CD4-positive, CD25-positive, alpha-beta regulatory T cell (primary cell): ENCODE data around the gene IQGAP1. TPM values are rescaled to one million over a fixed set of nuclear protein-coding genes. Genes with fewer than 3 reads are reported as not detected.
A peak's percentile ranks its signal among the peaks of the same experiment; 100 is the strongest.

Source experiments
- ATAC-seq, 2 donors: fragments of 150-1000 bp; cut with Tn5 transposase; one replicate each; pipeline ENCODE4 v1.10.0; 2021; ENCODE audit warnings: low read depth in 2 of 2, moderate number of reproducible peaks in 2 of 2, moderate library complexity in 1 of 2
- DNase-seq, 3 donors: peaks; one replicate each; pipeline versions ENCODE4 v3.0.0 to v3.0.0-alpha.2; 2012 to 2022; ENCODE audit warnings: mixed read lengths in 1 of 3
- H3K27ac ChIP-seq: one replicate; pipeline ENCODE4 v1.7.0; 2013; ENCODE audit warnings: mild to moderate bottlenecking, low read length; ENCODE audit not compliant: insufficient read depth, poor library complexity, severe bottlenecking
- H3K27me3 ChIP-seq: one replicate; pipeline ENCODE4 v1.7.0; 2013; ENCODE audit warnings: low read length; ENCODE audit not compliant: control insufficient read depth, insufficient read depth
- H3K36me3 ChIP-seq: one replicate; pipeline ENCODE4 v1.7.0; 2013; ENCODE audit warnings: mild to moderate bottlenecking, low read length, moderate library complexity; ENCODE audit not compliant: control insufficient read depth, insufficient read depth
- H3K4me1 ChIP-seq: 2 replicates; pipeline ENCODE4 v1.7.0; 2013; ENCODE audit warnings: mild to moderate bottlenecking, low read length; ENCODE audit not compliant: insufficient read depth, control insufficient read depth, poor library complexity, severe bottlenecking
- H3K4me3 ChIP-seq: one replicate; pipeline ENCODE4 v1.7.0; 2013; ENCODE audit warnings: low read depth, mild to moderate bottlenecking, low read length, moderate library complexity
- H3K9me3 ChIP-seq, 2 experiments: 1 replicate in 1 of 2; 2 replicates in 1 of 2; pipeline ENCODE4 v1.7.0; 2013; ENCODE audit warnings: low read length in 2 of 2, mild to moderate bottlenecking in 1 of 2, moderate library complexity in 1 of 2; ENCODE audit not compliant: control insufficient read depth in 2 of 2
- H3K27ac Mint-ChIP-seq, 3 donors: one replicate each; pipeline ENCODE4 v1.8.0; 2020 to 2022; ENCODE audit warnings: mild to moderate bottlenecking in 3 of 3, mixed read lengths in 3 of 3, moderate library complexity in 2 of 3
- H3K27me3 Mint-ChIP-seq: one replicate; pipeline ENCODE4 v1.8.0; 2022; ENCODE audit warnings: mild to moderate bottlenecking, mixed read lengths
- H3K36me3 Mint-ChIP-seq: one replicate; pipeline ENCODE4 v1.8.0; 2020; ENCODE audit warnings: mixed read lengths
- H3K4me1 Mint-ChIP-seq, 4 donors: one replicate each; pipeline ENCODE4 v1.8.0; 2020 to 2022; ENCODE audit warnings: mixed read lengths in 4 of 4, mild to moderate bottlenecking in 1 of 4
- H3K4me3 Mint-ChIP-seq, 4 donors: one replicate each; pipeline ENCODE4 v1.8.0; 2020 to 2022; ENCODE audit warnings: mild to moderate bottlenecking in 4 of 4, mixed read lengths in 4 of 4, moderate library complexity in 3 of 4
- H3K9me3 Mint-ChIP-seq, 7 donors: one replicate each; pipeline ENCODE4 v1.8.0; 2020 to 2022; ENCODE audit warnings: mixed read lengths in 7 of 7, mild to moderate bottlenecking in 3 of 7, moderate library complexity in 2 of 7
- polyA plus RNA-seq, 4 donors: library from polyadenylated mRNA; unstranded; fragments of 300-500 nt; fragmentation: Illumina TruSeq; gene quantifications; one replicate each; pipeline ENCODE4 v1.2.3, GENCODE V29; 2021
- total RNA-seq: library from RNA; stranded (reverse); gene quantifications from one replicate; pipeline ENCODE4 v1.2.3, GENCODE V29; 2022

IQGAP1 gene
- total and polyA plus RNA-seq, 5 donors from 2014 or later = 98.2 to 198 (median 144) TPM

GRCh38 chr15:90540768-90541167 is 152.7 kb downstream of the IQGAP1 start:
- Mint-ChIP-seq H3K9me3 (no peaks in the 10 kb centered on the region), H3K4me1 (peaks cover 18 to 89% (median 66%) of the 10 kb centered on the region in 4 donors), H3K27me3 (no peaks in the 10 kb centered on the region), H3K27ac (peak overlapping the region; percentile 14 to 75 (median 36)), H3K4me3 (peak overlapping the region; percentile 27 to 52 (median 42)), H3K36me3 (peaks cover 31% of the 10 kb centered on the region)
- Histone ChIP-seq H3K27ac (peak overlapping the region; percentile 79), H3K4me1 (peaks cover 39% of the 10 kb centered on the region), H3K36me3 (peaks cover 8% of the 10 kb centered on the region), H3K27me3 (no peaks in the 10 kb centered on the region), H3K4me3 (peak overlapping the region; percentile 73), H3K9me3 (no peaks in the 10 kb centered on the region)
- no peak for DNase-seq
- no peak for ATAC-seq

- ATAC-seq (no peak), DNase-seq (no peak)
- H3K4me1 Mint-ChIP-seq = peaks cover 21 to 76% (median 52%) of the 10 kb centered on the region in 4 donors
- H3K4me1 ChIP-seq = peaks cover 33% of the 10 kb centered on the region
- no peaks in the 10 kb centered on the region for H3K9me3 Mint-ChIP-seq
- peak overlapping the region; percentile 20 to 82 (median 51) for H3K27ac Mint-ChIP-seq
- H3K36me3 Mint-ChIP-seq = peaks cover 23% of the 10 kb centered on the region
- no peaks in the 10 kb centered on the region for H3K27me3 Mint-ChIP-seq
- H3K4me3 Mint-ChIP-seq = peak overlapping the region in 1 of 4 donors; percentile 30
- H3K27ac ChIP-seq = no peak overlapping the region
- no peak overlapping the region for H3K4me3 ChIP-seq
- peaks cover 8% of the 10 kb centered on the region for H3K36me3 ChIP-seq
- no peaks in the 10 kb centered on the region for H3K27me3 ChIP-seq
- no peaks in the 10 kb centered on the region for H3K9me3 ChIP-seq
These were observed 157.1 kb downstream of the IQGAP1 start for GRCh38 chr15:90545095-90545494.

DNA sequence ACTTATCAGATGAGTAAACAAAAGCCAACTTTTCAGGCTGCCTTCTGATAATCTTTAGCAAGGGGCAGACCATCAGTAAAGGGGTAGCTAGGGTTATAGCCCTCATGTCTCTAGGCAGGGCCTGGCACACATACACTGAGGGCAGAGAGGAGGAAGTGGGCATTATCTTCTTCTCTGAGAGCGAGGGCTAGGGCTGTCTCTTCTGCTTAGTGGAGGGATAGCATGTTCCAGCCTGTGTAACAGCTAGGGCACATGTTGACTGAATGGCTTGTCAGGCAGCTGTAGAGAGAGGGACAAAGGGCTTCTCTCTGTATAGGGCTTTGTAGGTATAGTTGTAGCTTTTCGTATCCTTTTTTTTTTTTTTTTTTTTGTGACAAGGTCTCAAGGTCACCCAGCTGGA is 159.5 kb downstream of the IQGAP1 start:
- Mint-ChIP-seq H3K9me3 (no peaks in the 10 kb centered on the region), H3K36me3 (peaks cover 35% of the 10 kb centered on the region), H3K4me1 (peaks cover 33 to 78% (median 56%) of the 10 kb centered on the region in 4 donors), H3K27ac (peak overlapping the region; percentile 60 to 91 (median 77)), H3K27me3 (no peaks in the 10 kb centered on the region), H3K4me3 (peak overlapping the region in 3 of 4 donors; percentile 30 to 71 (median 58))
- Histone ChIP-seq H3K4me1 (peaks cover 14% of the 10 kb centered on the region), H3K27me3 (no peaks in the 10 kb centered on the region), H3K9me3 (no peaks in the 10 kb centered on the region), H3K36me3 (peaks cover 20% of the 10 kb centered on the region), H3K4me3 (peak overlapping the region; percentile 7), H3K27ac (no peak overlapping the region)
- DNase-seq = peak in 1 of 3 donors; percentile 51
- peak; percentile 84 to 86 for ATAC-seq

DNA sequence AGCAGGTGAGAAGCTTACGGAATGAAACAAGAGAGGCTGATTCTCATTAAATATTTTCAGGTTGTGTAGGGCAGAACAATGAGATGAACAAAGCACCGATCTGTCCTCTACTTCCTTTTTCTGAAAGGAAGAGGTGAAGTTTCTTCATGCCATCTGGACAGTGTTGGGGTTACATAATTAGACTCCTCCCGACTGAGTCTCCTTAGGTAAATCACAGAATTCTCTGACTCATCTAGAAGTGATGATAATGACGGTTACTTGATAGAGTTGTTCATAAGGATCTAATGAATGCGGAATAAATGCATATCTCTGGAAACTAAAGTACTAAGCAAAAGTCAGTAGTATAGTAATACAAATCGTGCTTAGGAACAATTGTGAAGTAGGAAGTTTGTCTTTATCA is 162.9 kb downstream of the IQGAP1 start:
- no peaks in the 10 kb centered on the region for H3K9me3 ChIP-seq
- H3K4me1 ChIP-seq = peaks cover 14% of the 10 kb centered on the region
- peaks cover 12% of the 10 kb centered on the region for H3K36me3 ChIP-seq
- no peaks in the 10 kb centered on the region for H3K27me3 ChIP-seq
- Mint-ChIP-seq H3K9me3 (no peaks in the 10 kb centered on the region), H3K27ac (peak overlapping the region in 2 of 3 donors; percentile 26 to 59), H3K27me3 (no peaks in the 10 kb centered on the region), H3K36me3 (peaks cover 40% of the 10 kb centered on the region), H3K4me1 (peaks cover 39 to 70% (median 57%) of the 10 kb centered on the region in 4 donors), H3K4me3 (peak overlapping the region in 1 of 4 donors; percentile 1)
- DNase-seq (no peak), ATAC-seq (no peak)
- H3K27ac ChIP-seq = no peak overlapping the region
- no peak overlapping the region for H3K4me3 ChIP-seq

Other genes with a start within 250 kb of the IQGAP1 start
- 20.2 TPM for gene SEMA4B, start 186.9 kb upstream of the IQGAP1 start, total RNA-seq
- 1 to 10 TPM; 5.1 to 7.3 (median 6.8) TPM for gene SEMA4B, start 186.9 kb upstream of the IQGAP1 start, polyA plus RNA-seq
- gene CIB1, start 154.3 kb upstream of the IQGAP1 start, total RNA-seq = 148 TPM
- gene CIB1, start 154.3 kb upstream of the IQGAP1 start, polyA plus RNA-seq = 100 to 1,000 TPM; 185 to 263 (median 222) TPM
- 3.3 TPM for gene GDPGP1, start 154.0 kb upstream of the IQGAP1 start, total RNA-seq
- gene GDPGP1, start 154.0 kb upstream of the IQGAP1 start, polyA plus RNA-seq = 1 to 10 TPM in 2 of 4 donors, under 1 TPM in 2; 0.84 to 1.6 (median 1.1) TPM
- 0.25 TPM for gene TTLL13, start 138.7 kb upstream of the IQGAP1 start, total RNA-seq
- under 1 TPM in 3 of 4 donors, not detected in 1; 0.13 to 0.64 (median 0.18) TPM for gene TTLL13, start 138.7 kb upstream of the IQGAP1 start, polyA plus RNA-seq
- gene NGRN, start 122.6 kb upstream of the IQGAP1 start, total RNA-seq = 46.6 TPM
- gene NGRN, start 122.6 kb upstream of the IQGAP1 start, polyA plus RNA-seq = 10 to 100 TPM; 39.0 to 54.1 (median 47.2) TPM
- not detected for gene ZNF774, start 36.0 kb upstream of the IQGAP1 start, total RNA-seq
- not detected for gene ZNF774, start 36.0 kb upstream of the IQGAP1 start, polyA plus RNA-seq
- 110 TPM for gene CRTC3, start 141.7 kb downstream of the IQGAP1 start, total RNA-seq
- gene CRTC3, start 141.7 kb downstream of the IQGAP1 start, polyA plus RNA-seq = 10 to 100 TPM; 27.5 to 31.9 (median 31.1) TPM